HEK293 (cell line): ENCODE results near the gene LRRC57.

Source experiments
- CTCF ChIA-PET: fragments of 350-600 bp; formaldehyde crosslinking; extraction: SDS; loops from one replicate; lab custom pipeline; 2021; ENCODE audit warnings: antibody characterized with exemption; lab: Yijun Ruan, JAX
- POLR2A ChIA-PET: fragments of 300-600 bp; formaldehyde crosslinking; extraction: SDS; loops from one replicate; lab custom pipeline; 2020; ENCODE audit warnings: antibody characterized with exemption, inconsistent platforms; lab: Yijun Ruan, JAX
- H3K27ac ChIP-seq: fragments of 200-500 bp; sonication (Bioruptor generic); 2 replicates; pipeline ENCODE4 v1.5.1; 2014; ENCODE audit warnings: low read depth, low read length, control low read depth, inconsistent platforms; ENCODE audit errors: extremely low read depth
- H3K36me3 ChIP-seq, 2 experiments: fragments of 200-500 bp in 1 of 2; sonication (Bioruptor generic) in 1 of 2; 1 replicate in 1 of 2; 2 replicates in 1 of 2; pipeline ENCODE4 v1.5.1; 2014 to 2017; ENCODE audit warnings: inconsistent platforms in 2 of 2, low read length in 2 of 2; ENCODE audit not compliant: control insufficient read depth in 2 of 2, insufficient read depth in 1 of 2
- H3K4me1 ChIP-seq: fragments of 200-500 bp; sonication (Bioruptor generic); 2 replicates; pipeline ENCODE4 v1.5.1; 2014; ENCODE audit warnings: mild to moderate bottlenecking, low read length, inconsistent platforms; ENCODE audit not compliant: control insufficient read depth, insufficient read depth
- H3K4me3 ChIP-seq: 2 replicates; pipeline ENCODE4 v1.5.1; 2011; ENCODE audit warnings: low read depth, mild to moderate bottlenecking, control low read depth, low read length, moderate library complexity
- H3K9me3 ChIP-seq: fragments of 200-500 bp; sonication (Bioruptor generic); 2 replicates; pipeline ENCODE4 v1.5.1; 2014; ENCODE audit warnings: low read depth, low read length, inconsistent platforms; ENCODE audit not compliant: control insufficient read depth, insufficient read depth
- BCL11A ChIP-seq: fragments of 450-650 bp; formaldehyde crosslinking; IDR thresholded peaks from 2 replicates; pipeline ENCODE4 v1.5.1; 2016; ENCODE audit warnings: low read depth, missing biosample characterization, missing genetic modification characterization
- FEZF1 ChIP-seq: fragments of 450-650 bp; formaldehyde crosslinking; IDR thresholded peaks from 2 replicates; pipeline ENCODE4 v1.5.1; 2016; ENCODE audit warnings: missing biosample characterization, missing genetic modification characterization
- PRDM2 ChIP-seq: fragments of 450-650 bp; formaldehyde crosslinking; IDR thresholded peaks from 2 replicates; pipeline ENCODE4 v1.5.1; 2016; ENCODE audit warnings: missing biosample characterization, missing genetic modification characterization, borderline replicate concordance
- SALL2 ChIP-seq: fragments of 450-650 bp; formaldehyde crosslinking; IDR thresholded peaks from 2 replicates; pipeline ENCODE4 v1.5.0; 2017; ENCODE audit warnings: missing biosample characterization, mild to moderate bottlenecking, missing genetic modification characterization, borderline replicate concordance
- YY2 ChIP-seq: fragments of 450-650 bp; formaldehyde crosslinking; IDR thresholded peaks from 2 replicates; pipeline ENCODE4 v1.5.1; 2016; ENCODE audit warnings: missing biosample characterization, missing genetic modification characterization
- ZFHX2 ChIP-seq: fragments of 450-650 bp; formaldehyde crosslinking; conservative IDR thresholded peaks from 2 replicates; pipeline ENCODE4 v1.5.1; 2016; ENCODE audit warnings: missing biosample characterization, missing genetic modification characterization
- ZFP3 ChIP-seq: fragments of 450-650 bp; formaldehyde crosslinking; IDR thresholded peaks from 2 replicates; pipeline ENCODE4 v1.5.1; 2016; ENCODE audit warnings: low read depth, missing biosample characterization, missing genetic modification characterization
- ZFP69B ChIP-seq: fragments of 450-650 bp; formaldehyde crosslinking; IDR thresholded peaks from 2 replicates; pipeline ENCODE4 v1.5.1; 2016; ENCODE audit warnings: missing biosample characterization, missing genetic modification characterization
- ZNF292 ChIP-seq: fragments of 450-650 bp; formaldehyde crosslinking; IDR thresholded peaks from 2 replicates; pipeline ENCODE4 v1.5.1; 2016; ENCODE audit warnings: low read depth, missing biosample characterization, missing genetic modification characterization, borderline replicate concordance
- ZNF335 ChIP-seq: fragments of 450-650 bp; formaldehyde crosslinking; conservative IDR thresholded peaks from 2 replicates; pipeline ENCODE4 v1.5.1; 2016; ENCODE audit warnings: missing biosample characterization, missing genetic modification characterization
- ZNF426 ChIP-seq: fragments of 450-650 bp; formaldehyde crosslinking; IDR thresholded peaks from 2 replicates; pipeline ENCODE4 v1.5.1; 2017; ENCODE audit warnings: missing biosample characterization, missing genetic modification characterization, mild to moderate bottlenecking, inconsistent platforms, moderate library complexity
- ZNF549 ChIP-seq: fragments of 450-650 bp; IDR thresholded peaks from 2 replicates; pipeline ENCODE4 v1.5.1; 2018; ENCODE audit warnings: missing biosample characterization, missing genetic modification characterization, mild to moderate bottlenecking, inconsistent platforms, moderate library complexity
- ZNF585B ChIP-seq: fragments of 450-650 bp; formaldehyde crosslinking; IDR thresholded peaks from 2 replicates; pipeline ENCODE4 v1.5.1; 2016; ENCODE audit warnings: missing biosample characterization, missing genetic modification characterization
- ZNF777 ChIP-seq: fragments of 450-650 bp; formaldehyde crosslinking; IDR thresholded peaks from 2 replicates; pipeline ENCODE4 v1.5.1; 2017; ENCODE audit warnings: missing biosample characterization, missing genetic modification characterization, borderline replicate concordance
- TF ChIP-seq, protein P1 (sequence below): fragments of 450-650 bp; formaldehyde crosslinking; IDR thresholded peaks from 2 replicates; pipeline ENCODE4 v1.5.1; 2016; ENCODE audit warnings: missing biosample characterization, missing genetic modification characterization
- TF ChIP-seq, protein P2 (sequence below): fragments of 450-650 bp; formaldehyde crosslinking; IDR thresholded peaks from 2 replicates; pipeline ENCODE4 v1.5.1; 2017; ENCODE audit warnings: missing biosample characterization, missing genetic modification characterization
- TF ChIP-seq, protein P3 (sequence below): fragments of 450-650 bp; formaldehyde crosslinking; IDR thresholded peaks from 2 replicates; pipeline ENCODE4 v1.5.1; 2016; ENCODE audit warnings: missing biosample characterization, missing genetic modification characterization, low read depth
- TF ChIP-seq, protein P4 (sequence below): fragments of 450-650 bp; formaldehyde crosslinking; IDR thresholded peaks from 2 replicates; pipeline ENCODE4 v1.5.1; 2016; ENCODE audit warnings: missing biosample characterization, missing genetic modification characterization, low read depth

LRRC57 gene

GRCh38 chr15:42499858-42500609 is 48.6 kb downstream of the LRRC57 start (continued):
- no peak for TF ChIP-seq PRDM2 (tag by site-specific recombination)
- no peak for TF ChIP-seq ZFP69B
- no peak for TF ChIP-seq ZFP3
- TF ChIP-seq, protein P1, sequence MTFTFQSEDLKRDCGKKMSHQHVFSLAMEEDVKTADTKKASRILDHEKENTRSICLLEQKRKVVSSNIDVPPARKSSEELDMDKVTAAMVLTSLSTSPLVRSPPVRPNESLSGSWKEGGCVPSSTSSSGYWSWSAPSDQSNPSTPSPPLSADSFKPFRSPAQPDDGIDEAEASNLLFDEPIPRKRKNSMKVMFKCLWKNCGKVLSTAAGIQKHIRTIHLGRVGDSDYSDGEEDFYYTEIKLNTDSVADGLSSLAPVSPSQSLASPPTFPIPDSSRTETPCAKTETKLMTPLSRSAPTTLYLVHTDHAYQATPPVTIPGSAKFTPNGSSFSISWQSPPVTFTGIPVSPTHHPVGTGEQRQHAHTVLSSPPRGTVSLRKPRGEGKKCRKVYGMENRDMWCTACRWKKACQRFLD (tag by site-specific recombination), result no peak
- peak; percentile 58 for TF ChIP-seq ZNF335 (tag by site-specific recombination)
- TF ChIP-seq, protein P2, sequence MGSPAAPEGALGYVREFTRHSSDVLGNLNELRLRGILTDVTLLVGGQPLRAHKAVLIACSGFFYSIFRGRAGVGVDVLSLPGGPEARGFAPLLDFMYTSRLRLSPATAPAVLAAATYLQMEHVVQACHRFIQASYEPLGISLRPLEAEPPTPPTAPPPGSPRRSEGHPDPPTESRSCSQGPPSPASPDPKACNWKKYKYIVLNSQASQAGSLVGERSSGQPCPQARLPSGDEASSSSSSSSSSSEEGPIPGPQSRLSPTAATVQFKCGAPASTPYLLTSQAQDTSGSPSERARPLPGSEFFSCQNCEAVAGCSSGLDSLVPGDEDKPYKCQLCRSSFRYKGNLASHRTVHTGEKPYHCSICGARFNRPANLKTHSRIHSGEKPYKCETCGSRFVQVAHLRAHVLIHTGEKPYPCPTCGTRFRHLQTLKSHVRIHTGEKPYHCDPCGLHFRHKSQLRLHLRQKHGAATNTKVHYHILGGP, result no peak
- TF ChIP-seq ZNF777 (tag by site-specific recombination), result no peak
- peak; percentile 38; the same call in 1 of the 2 replicates for TF ChIP-seq FEZF1
- TF ChIP-seq, protein P3, sequence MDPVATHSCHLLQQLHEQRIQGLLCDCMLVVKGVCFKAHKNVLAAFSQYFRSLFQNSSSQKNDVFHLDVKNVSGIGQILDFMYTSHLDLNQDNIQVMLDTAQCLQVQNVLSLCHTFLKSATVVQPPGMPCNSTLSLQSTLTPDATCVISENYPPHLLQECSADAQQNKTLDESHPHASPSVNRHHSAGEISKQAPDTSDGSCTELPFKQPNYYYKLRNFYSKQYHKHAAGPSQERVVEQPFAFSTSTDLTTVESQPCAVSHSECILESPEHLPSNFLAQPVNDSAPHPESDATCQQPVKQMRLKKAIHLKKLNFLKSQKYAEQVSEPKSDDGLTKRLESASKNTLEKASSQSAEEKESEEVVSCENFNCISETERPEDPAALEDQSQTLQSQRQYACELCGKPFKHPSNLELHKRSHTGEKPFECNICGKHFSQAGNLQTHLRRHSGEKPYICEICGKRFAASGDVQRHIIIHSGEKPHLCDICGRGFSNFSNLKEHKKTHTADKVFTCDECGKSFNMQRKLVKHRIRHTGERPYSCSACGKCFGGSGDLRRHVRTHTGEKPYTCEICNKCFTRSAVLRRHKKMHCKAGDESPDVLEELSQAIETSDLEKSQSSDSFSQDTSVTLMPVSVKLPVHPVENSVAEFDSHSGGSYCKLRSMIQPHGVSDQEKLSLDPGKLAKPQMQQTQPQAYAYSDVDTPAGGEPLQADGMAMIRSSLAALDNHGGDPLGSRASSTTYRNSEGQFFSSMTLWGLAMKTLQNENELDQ (tag by site-specific recombination), result no peak
- TF ChIP-seq, all 188 proteins: peak for 3

GRCh38 chr15:42498212-42499068 is 50.2 kb downstream of the LRRC57 start:
- H3K9me3 ChIP-seq, result no peaks in the 10 kb centered on the region
- no peak overlapping the region for H3K4me3 ChIP-seq
- H3K27ac ChIP-seq, result no peak overlapping the region; the same call in 1 of the 2 replicates
- ChIA-PET CTCF (no interaction called here), POLR2A (interaction anchor here (0.6 to 1.3 kb wide), 5 partner anchors 35 to 141 kb away, joined by 3 to 5 read pairs (median 4); partner anchors contain the start of genes HAUS2 and LRRC57)
- no peaks in the 10 kb centered on the region for H3K36me3 ChIP-seq
- no peaks in the 10 kb centered on the region; the same call in 1 of the 2 replicates for H3K4me1 ChIP-seq
- TF ChIP-seq ZNF426 (tag by site-specific recombination) (no peak), ZNF585B (tag by site-specific recombination) (peak; percentile 60), ZNF292 (tag by site-specific recombination) (no peak), ZFHX2 (peak; percentile 26; the same call in 1 of the 2 replicates), YY2 (tag by site-specific recombination) (no peak), ZNF549 (no peak), BCL11A (tag by site-specific recombination) (no peak), SALL2 (tag by site-specific recombination) (no peak)
- TF ChIP-seq, protein P4, sequence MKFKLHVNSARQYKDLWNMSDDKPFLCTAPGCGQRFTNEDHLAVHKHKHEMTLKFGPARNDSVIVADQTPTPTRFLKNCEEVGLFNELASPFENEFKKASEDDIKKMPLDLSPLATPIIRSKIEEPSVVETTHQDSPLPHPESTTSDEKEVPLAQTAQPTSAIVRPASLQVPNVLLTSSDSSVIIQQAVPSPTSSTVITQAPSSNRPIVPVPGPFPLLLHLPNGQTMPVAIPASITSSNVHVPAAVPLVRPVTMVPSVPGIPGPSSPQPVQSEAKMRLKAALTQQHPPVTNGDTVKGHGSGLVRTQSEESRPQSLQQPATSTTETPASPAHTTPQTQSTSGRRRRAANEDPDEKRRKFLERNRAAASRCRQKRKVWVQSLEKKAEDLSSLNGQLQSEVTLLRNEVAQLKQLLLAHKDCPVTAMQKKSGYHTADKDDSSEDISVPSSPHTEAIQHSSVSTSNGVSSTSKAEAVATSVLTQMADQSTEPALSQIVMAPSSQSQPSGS (tag by site-specific recombination), result no peak
- TF ChIP-seq, protein P3 (tag by site-specific recombination), result no peak
